Uterus (tissue), 2 donors: ENCODE data around the gene PDK3.

ENCODE experiments used
- POLR2A ChIP-seq, 2 donors: fragments of 450-650 bp; IDR thresholded peaks; one replicate each; pipeline ENCODE4 v1.6.1; 2016; ENCODE audit warnings: antibody characterized with exemption in 2 of 2, mild to moderate bottlenecking in 1 of 2, moderate library complexity in 1 of 2
- TF ChIP-seq, protein P1 (sequence below), 4 experiments: fragments of 200-600 bp in 2 of 4; fragments of 450-650 bp in 2 of 4; sonication (generic) in 2 of 4; IDR thresholded peaks; one replicate each; pipeline ENCODE4 v1.5.1; 2016 to 2019; ENCODE audit warnings: antibody characterized with exemption in 4 of 4, mild to moderate bottlenecking in 2 of 4, moderate library complexity in 1 of 4

DNA sequence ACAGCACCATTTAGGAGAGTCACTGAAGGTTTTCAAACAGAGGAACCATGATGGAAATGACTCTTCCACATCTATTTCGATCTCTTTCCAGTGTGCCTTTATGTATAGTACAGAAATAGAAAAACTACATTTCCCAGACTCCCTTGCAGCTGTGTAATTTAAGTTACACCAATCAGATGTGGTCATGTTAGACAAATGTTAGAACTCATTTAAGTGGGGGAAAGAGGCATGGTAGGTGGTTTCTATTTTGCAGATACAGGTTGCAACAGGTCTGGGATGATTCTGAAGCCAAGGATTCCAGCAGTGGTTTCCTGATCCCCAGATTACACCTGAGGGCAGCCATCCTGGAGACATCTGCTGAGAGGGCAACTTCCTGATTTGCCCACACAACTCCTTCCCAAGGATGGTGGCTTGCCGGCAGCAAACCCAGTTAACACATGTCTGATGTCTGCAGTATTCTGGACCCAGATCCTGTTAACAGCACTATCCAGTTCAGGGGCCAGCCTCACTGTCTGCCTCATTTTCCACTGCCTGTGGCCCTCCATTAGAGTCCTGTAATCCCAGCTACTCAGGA is 38.7 kb upstream of the PDK3 start:
- TF ChIP-seq, protein P1, sequence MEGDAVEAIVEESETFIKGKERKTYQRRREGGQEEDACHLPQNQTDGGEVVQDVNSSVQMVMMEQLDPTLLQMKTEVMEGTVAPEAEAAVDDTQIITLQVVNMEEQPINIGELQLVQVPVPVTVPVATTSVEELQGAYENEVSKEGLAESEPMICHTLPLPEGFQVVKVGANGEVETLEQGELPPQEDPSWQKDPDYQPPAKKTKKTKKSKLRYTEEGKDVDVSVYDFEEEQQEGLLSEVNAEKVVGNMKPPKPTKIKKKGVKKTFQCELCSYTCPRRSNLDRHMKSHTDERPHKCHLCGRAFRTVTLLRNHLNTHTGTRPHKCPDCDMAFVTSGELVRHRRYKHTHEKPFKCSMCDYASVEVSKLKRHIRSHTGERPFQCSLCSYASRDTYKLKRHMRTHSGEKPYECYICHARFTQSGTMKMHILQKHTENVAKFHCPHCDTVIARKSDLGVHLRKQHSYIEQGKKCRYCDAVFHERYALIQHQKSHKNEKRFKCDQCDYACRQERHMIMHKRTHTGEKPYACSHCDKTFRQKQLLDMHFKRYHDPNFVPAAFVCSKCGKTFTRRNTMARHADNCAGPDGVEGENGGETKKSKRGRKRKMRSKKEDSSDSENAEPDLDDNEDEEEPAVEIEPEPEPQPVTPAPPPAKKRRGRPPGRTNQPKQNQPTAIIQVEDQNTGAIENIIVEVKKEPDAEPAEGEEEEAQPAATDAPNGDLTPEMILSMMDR (IDR thresholded peaks at IDR 0.05), result no peak
- no peak for TF ChIP-seq POLR2A (IDR thresholded peaks at IDR 0.05)
